Esophagus muscularis mucosa (tissue), 4 donors: ENCODE measurements around the gene ENTREP3. TPM values are rescaled to one million over a fixed set of nuclear protein-coding genes. Genes with fewer than 3 reads are reported as not detected.

Source experiments
- DNase-seq: peaks from one replicate; pipeline ENCODE4 v3.0.0-alpha.2; 2017; ENCODE audit errors: extremely low spot score
- H3K27ac ChIP-seq, 4 donors: fragments of 200-600 bp; sonication (generic); replicated peaks in 1 of 4; 1 replicate in 3 of 4; 2 replicates in 1 of 4; pipeline ENCODE4 v1.5.1; 2016 to 2019; ENCODE audit warnings: mild to moderate bottlenecking in 1 of 4
- H3K27me3 ChIP-seq, 4 donors: fragments of 200-600 bp; sonication (generic); one replicate each; pipeline versions ENCODE4 v1.5.1 to v1.6.0; 2016 to 2019
- H3K36me3 ChIP-seq, 4 donors: fragments of 200-600 bp; sonication (generic); one replicate each; pipeline ENCODE4 v1.5.1; 2016 to 2019
- H3K4me1 ChIP-seq, 4 donors: fragments of 200-600 bp; sonication (generic); one replicate each; pipeline ENCODE4 v1.5.1; 2016 to 2019
- H3K4me3 ChIP-seq, 4 donors: fragments of 200-600 bp; sonication (generic); 1 replicate in 2 of 4; 2 replicates in 2 of 4; pipeline ENCODE4 v1.5.1; 2016 to 2019; ENCODE audit warnings: mild to moderate bottlenecking in 4 of 4, moderate library complexity in 1 of 4
- H3K9me3 ChIP-seq, 4 donors: fragments of 200-600 bp; sonication (generic); 1 replicate in 3 of 4; 2 replicates in 1 of 4; pipeline ENCODE4 v1.5.1; 2016 to 2019
- CTCF ChIP-seq, 3 experiments: fragments of 200-600 bp in 2 of 3; fragments of 450-650 bp in 1 of 3; sonication (generic) in 2 of 3; IDR thresholded peaks; one replicate each; pipeline ENCODE4 v1.5.1; 2017 to 2019; ENCODE audit warnings: antibody characterized with exemption in 3 of 3, mild to moderate bottlenecking in 2 of 3, moderate library complexity in 1 of 3
- EP300 ChIP-seq: sonication (generic); formaldehyde crosslinking; IDR thresholded peaks from one replicate; pipeline ENCODE4 v1.6.1; 2017; ENCODE audit warnings: antibody characterized with exemption
- POLR2A ChIP-seq: fragments of 450-650 bp; IDR thresholded peaks from one replicate; pipeline ENCODE4 v1.6.1; 2017; ENCODE audit warnings: antibody characterized with exemption, moderate library complexity, mild to moderate bottlenecking, low read depth
- POLR2AphosphoS5 ChIP-seq, 2 donors: sonication (generic); formaldehyde crosslinking; IDR thresholded peaks; one replicate each; pipeline ENCODE4 v1.6.1; 2017; ENCODE audit warnings: antibody characterized with exemption in 2 of 2
- WGBS: methylation state at CpG from one replicate; pipeline ENCODE4 v1.1.5; 2018; 5-methylcytosine and 5-hydroxymethylcytosine counted together
- intact Hi-C: fragments of 100-400 bp; cut with DNase I; formaldehyde crosslinking; loops from one replicate; pipeline ENCODE4 v1.15.1; 2023
- total RNA-seq, 4 donors: library from RNA; depleted of rRNA; stranded (reverse); fragments of >200 nt; gene quantifications; one replicate each; pipeline versions ENCODE4 v1.1.0 to v1.2.1, GENCODE V29; 2016

The ENTREP3 gene
- total RNA-seq, 4 donors from 2014 or later = 15.1 to 38.7 (median 22.6) TPM

DNA sequence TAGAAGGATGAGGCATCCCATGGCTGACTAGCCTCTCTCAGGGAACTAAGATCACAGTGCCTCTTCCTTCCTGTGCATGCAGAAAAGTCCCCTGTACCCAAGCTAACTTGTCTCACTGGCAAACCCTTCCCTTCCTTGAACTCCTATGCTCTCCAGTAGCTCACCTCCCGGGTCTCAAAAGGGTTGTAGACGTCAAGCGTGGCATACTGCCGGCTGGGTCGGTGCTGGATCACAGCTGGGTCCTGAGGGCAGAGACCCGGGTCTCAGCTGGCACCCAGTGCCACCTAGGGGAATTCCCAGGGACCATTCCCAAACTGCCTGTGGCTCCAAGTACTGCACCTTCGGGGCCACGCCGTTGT, 6.2 kb upstream of the ENTREP3 start:
- no peak for TF ChIP-seq POLR2AphosphoS5 (IDR thresholded peaks at IDR 0.05)
- no peak for TF ChIP-seq EP300
- no peak for TF ChIP-seq CTCF (IDR thresholded peaks at IDR 0.05)
- TF ChIP-seq POLR2A = no peak
- peaks cover 17 to 32% (median 26%) of the 10 kb centered on the region in 4 donors for H3K4me1 ChIP-seq
- peak overlapping the region; percentile 74 to 90 (median 76) for H3K4me3 ChIP-seq
- peaks cover 33 to 78% (median 68%) of the 10 kb centered on the region in 4 donors for H3K36me3 ChIP-seq
- H3K9me3 ChIP-seq = no peaks in the 10 kb centered on the region
- no peaks in the 10 kb centered on the region for H3K27me3 ChIP-seq
- intact Hi-C loops = no loop called here
- peak overlapping the region; percentile 81 to 89 (median 85) for H3K27ac ChIP-seq
- no peak for DNase-seq
- 0% methylated on average over 1 of the region's 9 CpGs for WGBS

DNA sequence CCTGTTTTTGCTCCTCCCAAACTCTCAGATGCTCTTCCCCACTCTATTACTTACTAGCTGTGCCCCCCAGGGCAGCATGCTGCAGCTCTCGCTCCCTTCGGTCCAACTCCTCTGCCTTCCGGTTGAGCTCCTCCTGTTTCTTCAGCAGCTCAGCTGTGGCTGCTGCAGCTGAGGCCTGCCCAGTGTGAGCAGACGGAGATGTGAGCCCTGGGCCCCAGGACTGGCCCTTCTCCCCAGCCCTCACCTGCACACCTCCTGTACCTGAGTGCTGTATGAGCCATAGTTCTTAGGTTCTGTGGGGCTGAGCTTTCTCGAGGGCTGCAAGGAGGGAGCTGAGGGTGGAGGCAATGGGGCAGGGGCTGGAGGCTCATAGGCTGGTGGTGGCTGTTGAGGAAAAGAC, 5.0 kb upstream of the ENTREP3 start:
- no peak for DNase-seq
- 91% methylated on average over 4 of the region's 5 CpGs for WGBS

DNA sequence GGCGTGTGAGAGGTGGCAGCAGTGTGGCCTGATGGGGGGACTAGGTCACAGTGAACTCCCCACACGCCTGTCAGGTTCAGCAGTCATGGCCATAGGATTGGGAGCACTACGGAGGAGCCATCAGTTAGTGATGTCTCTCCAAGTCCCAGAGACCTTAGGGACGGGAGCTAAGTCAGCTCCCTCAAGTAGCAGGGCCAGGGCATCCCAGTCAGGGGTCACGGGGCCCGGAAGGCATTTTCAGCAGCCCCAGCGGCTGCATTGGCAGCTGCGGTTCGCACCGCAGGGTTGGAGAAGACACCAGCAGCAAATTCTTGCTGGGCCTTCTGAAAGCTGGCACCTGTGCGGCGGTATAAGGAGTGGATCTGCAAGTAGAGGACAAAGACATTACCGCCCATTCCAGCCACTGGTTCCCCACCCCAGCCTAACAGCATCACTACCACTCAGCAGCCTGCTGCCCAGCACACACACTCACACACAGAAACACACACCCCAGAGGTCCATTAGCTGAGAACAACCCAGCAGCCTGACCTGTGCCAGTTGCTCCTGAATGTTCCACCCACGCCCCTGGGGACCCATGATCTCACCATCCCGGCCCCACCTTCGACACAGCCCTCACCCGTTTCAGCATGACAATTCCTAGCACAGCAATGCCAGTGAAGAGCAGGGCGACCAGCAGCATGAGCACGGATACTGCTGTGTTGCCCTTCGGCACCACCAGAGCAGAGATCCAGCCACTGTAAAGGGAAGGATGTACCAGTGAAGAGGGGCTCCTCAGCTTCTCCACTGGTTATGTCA, 972 bp upstream of the ENTREP3 start:
- no peaks in the 10 kb centered on the region for H3K9me3 ChIP-seq
- H3K27me3 ChIP-seq = no peaks in the 10 kb centered on the region
- H3K36me3 ChIP-seq = peaks cover 13 to 43% (median 33%) of the 10 kb centered on the region in 4 donors
- peak overlapping the region; percentile 94 to 97 (median 96) for H3K4me3 ChIP-seq
- peaks cover 28 to 63% (median 46%) of the 10 kb centered on the region in 4 donors for H3K4me1 ChIP-seq
- WGBS = 67% methylated on average over 16 of the region's 20 CpGs
- intact Hi-C loops = no loop called here
- no peak for TF ChIP-seq EP300
- no peak for TF ChIP-seq CTCF (IDR thresholded peaks at IDR 0.05)
- TF ChIP-seq POLR2A = no peak
- no peak for TF ChIP-seq POLR2AphosphoS5 (IDR thresholded peaks at IDR 0.05)
- H3K27ac ChIP-seq = peak overlapping the region; percentile 97 to 98 (median 98)
- DNase-seq = no peak

More for the DNA sequence above, 5.0 kb upstream of the ENTREP3 start:
- Histone ChIP-seq H3K4me3 (no peak overlapping the region), H3K4me1 (peaks cover 25 to 42% (median 36%) of the 10 kb centered on the region in 4 donors), H3K27me3 (no peaks in the 10 kb centered on the region), H3K36me3 (peaks cover 25 to 69% (median 56%) of the 10 kb centered on the region in 4 donors), H3K27ac (no peak overlapping the region), H3K9me3 (no peaks in the 10 kb centered on the region)
- intact Hi-C loops = no loop called here
- TF ChIP-seq CTCF (IDR thresholded peaks at IDR 0.05) = no peak
- TF ChIP-seq POLR2AphosphoS5 (IDR thresholded peaks at IDR 0.05) = no peak
- no peak for TF ChIP-seq EP300
- TF ChIP-seq POLR2A = no peak

DNA sequence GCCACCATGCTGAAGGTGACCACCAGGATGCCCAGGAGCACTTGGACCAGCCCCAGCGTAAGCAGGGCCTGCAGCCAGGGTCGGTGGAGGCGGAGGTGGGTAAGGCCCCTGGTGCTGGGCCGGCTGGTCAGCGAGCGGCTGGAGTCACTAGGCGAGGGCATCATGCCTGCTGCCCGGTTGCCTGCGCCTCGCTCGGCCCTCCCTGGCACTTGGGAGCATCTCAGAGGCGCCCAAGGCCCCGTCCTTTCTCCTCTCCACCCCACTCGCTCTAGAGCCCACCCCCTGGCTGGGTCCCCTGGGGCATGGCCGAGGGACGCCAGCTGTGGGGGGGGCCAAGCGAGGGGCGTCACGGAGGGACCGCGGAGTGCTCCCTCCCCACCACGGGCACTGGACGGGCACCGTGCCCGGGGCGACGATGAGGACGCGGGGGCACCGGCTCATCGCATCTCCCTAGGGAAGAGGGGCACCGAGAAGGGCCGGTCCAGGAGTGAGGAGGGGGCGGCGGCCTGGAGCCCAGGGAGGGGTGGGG, 505 bp downstream of the ENTREP3 start:
- intact Hi-C loops = no loop called here
- WGBS = 0% methylated on average over 21 of the region's 35 CpGs
- DNase-seq = no peak
- no peaks in the 10 kb centered on the region for H3K27me3 ChIP-seq
- H3K4me3 ChIP-seq = peak overlapping the region; percentile 94 to 97 (median 96)
- TF ChIP-seq POLR2A (no peak), EP300 (no peak), POLR2AphosphoS5 (IDR thresholded peaks at IDR 0.05) (no peak), CTCF (IDR thresholded peaks at IDR 0.05) (no peak)
- peak overlapping the region; percentile 97 to 98 (median 98) for H3K27ac ChIP-seq
- peaks cover 7 to 34% (median 26%) of the 10 kb centered on the region in 4 donors for H3K36me3 ChIP-seq
- peaks cover 32 to 62% (median 47%) of the 10 kb centered on the region in 4 donors for H3K4me1 ChIP-seq
- H3K9me3 ChIP-seq = no peaks in the 10 kb centered on the region
